NCI-H2107 treated with DMSO at 0.1 percent for 48 hours (cell line): ENCODE measurements around the gene HOGA1.

Experiments used
- DNase-seq: peaks from one replicate; lab custom pipeline; 2025; ENCODE audit not compliant: unreplicated experiment; lab: John Stamatoyannopoulos, UW

HOGA1 gene

GRCh38 chr10:97578171-97578844, 5.9 kb upstream of the HOGA1 start:
- no peak for DNase-seq

GRCh38 chr10:97580421-97581367, 3.5 kb upstream of the HOGA1 start:
- DNase-seq, result no peak

GRCh38 chr10:97582169-97582568, 2.0 kb upstream of the HOGA1 start:
- no peak for DNase-seq

GRCh38 chr10:97583476-97583875, 713 bp upstream of the HOGA1 start:
- no peak for DNase-seq

- DNase-seq, result no peak
These were observed 729 bp downstream of the HOGA1 start for GRCh38 chr10:97584798-97585438.

GRCh38 chr10:97585439-97585811, 1.2 kb downstream of the HOGA1 start:
- no peak for DNase-seq

GRCh38 chr10:97587183-97587582, 3.0 kb downstream of the HOGA1 start:
- no peak for DNase-seq

- no peak for DNase-seq
These were observed 5.3 kb downstream of the HOGA1 start, which contains the start of gene C10orf62 for GRCh38 chr10:97589479-97589878. Gene C10orf62, plus strand, starts transcription at chr10:97589721. Its CDS starts 177 bp downstream, at chr10:97589898.

GRCh38 chr10:97590082-97590747, 6.0 kb downstream of the HOGA1 start:
- no peak for DNase-seq

- DNase-seq, result no peak
These were observed 6.7 kb downstream of the HOGA1 start for GRCh38 chr10:97590748-97591495.

- no peak for DNase-seq
These were observed 9.2 kb downstream of the HOGA1 start for GRCh38 chr10:97593421-97593820.

GRCh38 chr10:97596101-97597082, 12.2 kb downstream of the HOGA1 start:
- no peak for DNase-seq

- no peak for DNase-seq
These were observed 13.6 kb downstream of the HOGA1 start for GRCh38 chr10:97597778-97598177.

- no peak for DNase-seq
These were observed 14.4 kb downstream of the HOGA1 start for GRCh38 chr10:97598407-97599271.

GRCh38 chr10:97599272-97599619, 15.1 kb downstream of the HOGA1 start:
- no peak for DNase-seq

- DNase-seq, result no peak
These were observed 16.4 kb downstream of the HOGA1 start for GRCh38 chr10:97600616-97601015.

GRCh38 chr10:97601268-97602215, 17.4 kb downstream of the HOGA1 start:
- DNase-seq, result no peak
